22Rv1 (cell line): ENCODE data around the gene TNFSF4.

Experiments used
- H3K27ac ChIP-seq: fragments of 450-650 bp; 2 replicates; pipeline ENCODE4 v1.5.1; 2017
- CTCF ChIP-seq: fragments of 450-650 bp; IDR thresholded peaks from 2 replicates; pipeline ENCODE4 v1.5.1; 2017; ENCODE audit warnings: mild to moderate bottlenecking
- ZFX ChIP-seq: fragments of 450-650 bp; IDR thresholded peaks from 2 replicates; pipeline ENCODE4 v1.6.1; 2017; ENCODE audit warnings: antibody characterized with exemption, borderline replicate concordance

Gene TNFSF4

DNA sequence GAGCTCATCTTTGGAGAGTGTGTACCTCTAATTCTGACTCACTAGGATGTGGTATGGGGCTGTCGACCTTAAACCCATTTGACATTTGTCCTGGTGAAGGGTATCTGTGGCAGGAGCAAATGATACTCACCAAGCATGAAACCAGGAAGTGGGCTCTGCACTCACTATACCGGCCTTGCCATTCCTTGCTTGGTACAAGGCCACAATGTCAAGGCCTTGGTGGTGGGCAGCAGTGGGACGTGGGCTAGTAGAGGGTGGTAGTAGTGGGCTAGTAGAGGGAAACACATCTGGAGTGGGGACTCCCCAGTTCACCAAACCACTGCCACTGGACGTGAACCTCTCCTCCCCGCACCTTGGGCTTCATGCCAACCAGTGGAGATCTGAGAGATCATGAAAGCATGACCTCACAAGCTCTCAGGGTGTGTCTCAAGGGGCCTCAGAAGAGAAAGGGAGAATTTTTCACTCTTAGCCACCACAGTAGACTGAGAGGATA, 11.5 kb downstream of the TNFSF4 start:
- TF ChIP-seq ZFX (no peak), CTCF (no peak)
- no peak overlapping the region for H3K27ac ChIP-seq

DNA sequence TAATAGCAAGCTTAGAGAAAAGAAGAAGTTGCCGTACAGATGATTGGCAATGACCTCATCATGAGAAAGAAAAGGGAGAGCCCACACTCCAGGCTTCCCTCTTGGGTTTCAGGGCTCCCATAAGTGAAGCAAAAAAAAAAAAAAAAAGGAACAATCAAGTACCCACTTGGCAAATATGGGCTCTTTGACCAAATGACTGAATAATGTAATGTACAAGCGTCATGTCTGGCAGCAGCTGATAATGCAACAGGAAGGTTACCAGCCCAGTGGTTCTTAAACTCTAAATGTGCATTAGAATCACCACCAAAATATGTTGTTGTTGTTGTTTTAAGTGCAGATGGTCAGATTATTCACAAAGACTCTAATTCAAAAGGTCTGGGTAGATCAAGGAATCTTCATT, 13.5 kb downstream of the TNFSF4 start:
- no peak overlapping the region for H3K27ac ChIP-seq
- no peak for TF ChIP-seq ZFX
- TF ChIP-seq CTCF, result no peak

GRCh38 chr1:173191011-173191705, 16.0 kb downstream of the TNFSF4 start:
- no peak overlapping the region for H3K27ac ChIP-seq
- TF ChIP-seq CTCF (no peak), ZFX (no peak)

- TF ChIP-seq CTCF (no peak), ZFX (no peak)
- no peak overlapping the region for H3K27ac ChIP-seq
Measured at GRCh38 chr1:173190101-173190936, 16.8 kb downstream of the TNFSF4 start.

- H3K27ac ChIP-seq, result no peak overlapping the region
- TF ChIP-seq ZFX (no peak), CTCF (no peak)
Measured at GRCh38 chr1:173187671-173188237, 19.4 kb downstream of the TNFSF4 start.

GRCh38 chr1:173181791-173182190, 25.3 kb downstream of the TNFSF4 start:
- TF ChIP-seq CTCF (no peak), ZFX (no peak)
- H3K27ac ChIP-seq, result no peak overlapping the region

DNA sequence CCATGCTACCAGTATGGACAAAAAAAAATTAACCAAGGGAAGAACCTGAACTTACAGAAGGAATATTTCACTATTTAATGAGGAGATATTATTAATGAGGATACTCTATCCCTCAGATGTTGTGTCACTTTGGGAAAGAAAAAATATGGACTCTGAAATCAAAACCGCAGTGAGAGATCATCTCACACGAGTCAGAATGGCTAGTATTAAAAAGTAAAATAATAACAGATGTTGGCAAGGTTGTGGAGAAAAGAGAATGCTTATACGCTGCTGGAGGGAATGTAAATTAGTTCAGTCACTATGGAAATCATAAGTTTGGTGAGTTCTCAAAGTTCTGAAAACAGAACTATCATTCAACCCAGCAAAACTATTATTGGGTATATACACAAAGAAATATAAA, 30.9 kb downstream of the TNFSF4 start:
- no peak for TF ChIP-seq CTCF
- TF ChIP-seq ZFX, result no peak
- H3K27ac ChIP-seq, result no peak overlapping the region
